ENCODE results near the gene USH2A. TPM values are rescaled to one million over a fixed set of nuclear protein-coding genes. Genes with fewer than 3 reads are reported as not detected.

USH2A gene
- total RNA-seq, 1 donor from 2014 or later = not detected

GRCh38 chr1:215926670-215927069 lies 496.6 kb downstream of the USH2A start:
- Mint-ChIP-seq H3K36me3 (ENCODE audit: unreplicated experiment) (no peaks in the 10 kb centered on the region), H3K4me1 (ENCODE audit: unreplicated experiment) (no peaks in the 10 kb centered on the region)

GRCh38 chr1:215923129-215923824 lies 500.0 kb downstream of the USH2A start:
- Mint-ChIP-seq H3K27me3 (ENCODE audit: unreplicated experiment) (no peaks in the 10 kb centered on the region), H3K4me3 (ENCODE audit: unreplicated experiment) (no peak overlapping the region), H3K9me3 (ENCODE audit: unreplicated experiment) (no peaks in the 10 kb centered on the region), H3K27ac (ENCODE audit: unreplicated experiment) (no peak overlapping the region), H3K36me3 (ENCODE audit: unreplicated experiment) (no peaks in the 10 kb centered on the region), H3K4me1 (ENCODE audit: unreplicated experiment) (no peaks in the 10 kb centered on the region)
- TF ChIP-seq CTCF (IDR thresholded peaks at IDR 0.05) = no peak
- DNase-seq (ENCODE audit: extremely low spot score, unreplicated experiment) = no peak

More at GRCh38 chr1:215926670-215927069, 496.6 kb downstream of the USH2A start:
- H3K27me3 Mint-ChIP-seq (ENCODE audit: unreplicated experiment) = no peaks in the 10 kb centered on the region
- no peak for TF ChIP-seq CTCF (IDR thresholded peaks at IDR 0.05)
- no peaks in the 10 kb centered on the region for H3K9me3 Mint-ChIP-seq (ENCODE audit: unreplicated experiment)
- no peak for DNase-seq (ENCODE audit: extremely low spot score, unreplicated experiment)
- H3K27ac Mint-ChIP-seq (ENCODE audit: unreplicated experiment) = no peak overlapping the region
- H3K4me3 Mint-ChIP-seq (ENCODE audit: unreplicated experiment) = no peak overlapping the region

GRCh38 chr1:215911406-215911968 lies 511.8 kb downstream of the USH2A start:
- Mint-ChIP-seq H3K27me3 (ENCODE audit: unreplicated experiment) (no peaks in the 10 kb centered on the region), H3K9me3 (ENCODE audit: unreplicated experiment) (peaks cover 5% of the 10 kb centered on the region), H3K36me3 (ENCODE audit: unreplicated experiment) (no peaks in the 10 kb centered on the region), H3K27ac (ENCODE audit: unreplicated experiment) (no peak overlapping the region), H3K4me1 (ENCODE audit: unreplicated experiment) (no peaks in the 10 kb centered on the region), H3K4me3 (ENCODE audit: unreplicated experiment) (no peak overlapping the region)
- DNase-seq (ENCODE audit: extremely low spot score, unreplicated experiment) = no peak
- no peak for TF ChIP-seq CTCF (IDR thresholded peaks at IDR 0.05)

- Mint-ChIP-seq H3K9me3 (ENCODE audit: unreplicated experiment) (no peaks in the 10 kb centered on the region), H3K4me3 (ENCODE audit: unreplicated experiment) (no peak overlapping the region), H3K27me3 (ENCODE audit: unreplicated experiment) (no peaks in the 10 kb centered on the region), H3K4me1 (ENCODE audit: unreplicated experiment) (no peaks in the 10 kb centered on the region), H3K27ac (ENCODE audit: unreplicated experiment) (no peak overlapping the region), H3K36me3 (ENCODE audit: unreplicated experiment) (no peaks in the 10 kb centered on the region)
- no peak for TF ChIP-seq CTCF (IDR thresholded peaks at IDR 0.05)
- no peak for DNase-seq (ENCODE audit: extremely low spot score, unreplicated experiment)
Measured at GRCh38 chr1:215905493-215906115, 517.6 kb downstream of the USH2A start.

GRCh38 chr1:215900684-215901083 lies 522.6 kb downstream of the USH2A start:
- no peaks in the 10 kb centered on the region for H3K4me1 Mint-ChIP-seq (ENCODE audit: unreplicated experiment)
- no peak overlapping the region for H3K27ac Mint-ChIP-seq (ENCODE audit: unreplicated experiment)
- H3K36me3 Mint-ChIP-seq (ENCODE audit: unreplicated experiment) = no peaks in the 10 kb centered on the region
- no peak overlapping the region for H3K4me3 Mint-ChIP-seq (ENCODE audit: unreplicated experiment)
- DNase-seq (ENCODE audit: extremely low spot score, unreplicated experiment) = no peak
- H3K9me3 Mint-ChIP-seq (ENCODE audit: unreplicated experiment) = no peaks in the 10 kb centered on the region
- H3K27me3 Mint-ChIP-seq (ENCODE audit: unreplicated experiment) = no peaks in the 10 kb centered on the region
- TF ChIP-seq CTCF (IDR thresholded peaks at IDR 0.05) = no peak
